OCI-M2 (cell line): ENCODE measurements around the gene MRPL20.
"Not testable (repeated sequence)": the region's sequence is repeated elsewhere in the genome, so short reads cannot be mapped to it uniquely, and the experiment has no call there.

Source experiments
- DNase-seq: peaks from one replicate; lab custom pipeline; 2025; ENCODE audit not compliant: unreplicated experiment; lab: John Stamatoyannopoulos, UW

Gene MRPL20

DNA sequence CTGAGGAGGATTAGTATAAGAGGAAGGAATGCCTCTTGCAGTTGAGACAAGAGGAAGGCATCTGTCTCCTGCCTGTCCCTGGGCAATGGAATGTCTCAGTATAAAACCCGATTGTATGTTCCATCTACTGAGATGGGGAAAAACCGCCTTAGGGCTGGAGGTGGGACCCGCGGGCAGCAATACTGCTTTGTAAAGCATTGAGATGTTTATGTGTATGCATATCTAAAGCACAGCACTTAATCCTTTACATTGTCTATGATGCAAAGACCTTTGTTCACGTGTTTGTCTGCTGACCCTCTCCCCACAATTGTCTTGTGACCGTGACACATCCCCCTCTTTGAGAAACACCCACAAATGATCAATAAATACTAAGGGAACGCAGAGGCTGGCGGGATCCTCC, 3.1 kb upstream of the MRPL20 start:
- not testable (repeated sequence) for DNase-seq

DNA sequence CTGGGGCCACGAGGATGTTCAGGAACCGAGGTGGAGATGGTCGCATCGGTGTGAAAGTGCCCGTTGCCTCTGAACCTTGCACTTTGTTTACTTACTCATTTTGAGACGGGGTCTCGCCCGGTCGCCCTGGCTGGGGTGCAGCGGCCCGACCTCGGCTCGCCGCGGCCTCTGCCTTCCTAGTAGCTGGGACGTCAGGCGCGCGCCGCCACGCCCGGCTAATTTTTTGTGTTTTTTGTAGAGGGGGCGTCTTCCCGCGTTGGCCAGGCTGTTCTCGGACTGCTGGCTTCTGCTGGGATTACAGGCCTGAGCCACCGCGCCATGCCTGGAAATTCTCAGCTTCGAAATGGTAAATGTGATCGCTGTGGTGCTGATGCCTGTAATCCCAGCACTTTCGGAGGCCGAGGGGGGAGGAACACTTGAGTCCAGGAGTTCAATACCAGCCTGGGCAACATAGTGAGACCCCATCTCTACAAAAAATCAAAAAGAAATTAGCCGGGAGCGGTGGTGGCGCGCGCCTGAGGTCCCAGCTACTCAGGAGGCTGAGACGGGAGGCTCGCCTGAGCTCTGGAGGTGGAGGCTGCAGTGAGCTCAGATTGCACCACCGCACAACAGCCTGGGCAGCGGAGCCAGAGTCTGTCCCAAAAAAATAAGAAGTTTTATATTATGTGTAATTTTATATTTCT, 684 bp upstream of the MRPL20 start:
- no peak for DNase-seq

DNA sequence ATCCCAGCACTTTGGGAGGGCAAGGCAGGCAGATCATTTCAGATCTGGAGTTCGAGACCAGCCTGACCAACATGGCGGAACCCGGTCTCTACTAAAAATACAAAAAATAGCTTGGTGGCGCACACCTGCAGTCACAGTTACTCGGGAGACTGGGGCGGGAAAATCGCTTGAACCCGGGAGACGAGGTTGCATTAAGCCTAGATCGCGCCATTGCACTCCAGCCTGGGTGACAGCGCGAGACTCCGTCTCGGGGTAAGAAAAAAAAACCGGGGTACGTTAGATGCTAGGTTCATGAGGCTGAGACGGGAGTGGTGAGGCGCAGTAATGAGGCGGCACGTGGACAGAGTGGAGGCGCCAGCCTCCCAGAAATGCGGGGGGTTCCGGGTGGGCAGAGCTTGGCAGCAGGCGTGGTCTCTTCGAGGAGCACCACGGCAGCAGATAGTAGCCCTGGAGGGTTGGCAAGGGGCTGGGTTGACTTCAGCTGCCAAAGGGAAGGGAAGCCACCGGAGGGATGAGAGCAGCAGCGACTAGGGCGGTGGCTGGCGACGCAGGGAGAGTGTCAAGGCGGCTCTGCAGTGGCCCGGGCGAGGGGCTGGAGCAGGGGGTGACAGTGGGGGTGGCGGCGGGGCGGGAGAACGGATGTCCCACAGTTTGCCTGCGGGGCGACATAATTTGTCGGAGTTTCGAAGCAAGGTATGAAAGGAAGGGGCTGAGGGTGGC, 832 bp downstream of the MRPL20 start:
- no peak for DNase-seq

DNA sequence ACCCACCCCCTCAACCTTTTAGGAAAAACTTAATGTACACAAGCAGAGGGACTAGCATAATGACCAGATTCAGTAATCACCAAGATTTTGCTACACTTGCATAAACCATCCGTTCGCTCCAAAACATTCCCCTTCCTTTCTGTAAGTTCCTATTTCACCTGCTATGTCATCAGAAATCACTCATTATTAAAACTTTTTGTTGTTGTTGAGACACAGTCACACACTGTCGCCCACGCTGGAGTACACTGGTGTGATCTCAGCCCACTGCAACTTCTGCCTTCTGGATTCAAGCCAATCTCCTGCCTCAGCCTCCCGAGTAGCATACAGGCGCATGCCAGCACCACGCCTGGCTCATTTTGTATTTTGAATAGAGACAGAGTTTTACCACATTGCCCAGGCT, 3.4 kb downstream of the MRPL20 start:
- DNase-seq = no peak

DNA sequence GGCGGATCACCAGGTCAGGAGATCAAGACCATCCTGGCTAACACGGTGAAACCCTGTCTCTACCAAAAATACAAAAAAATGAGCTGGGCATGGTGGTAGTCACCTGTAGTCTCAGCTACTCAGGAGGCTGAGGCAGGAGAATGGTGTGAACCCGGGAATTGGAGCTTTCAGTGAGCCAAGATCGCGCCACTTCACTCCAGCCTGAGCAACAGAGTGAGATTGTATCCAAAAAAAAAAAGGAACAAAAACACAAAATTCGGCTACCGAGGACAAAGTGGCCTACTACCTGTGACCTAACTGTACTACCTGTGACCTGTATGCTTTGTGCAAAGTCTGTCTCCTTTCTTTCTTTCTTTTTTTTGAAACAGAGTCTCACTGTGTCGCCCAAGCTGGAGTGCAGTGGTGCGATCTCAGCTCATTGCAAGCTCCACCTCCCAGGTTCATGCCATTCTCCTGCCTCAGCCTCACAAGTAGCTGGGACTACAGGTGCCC, 4.1 kb downstream of the MRPL20 start:
- not testable (repeated sequence) for DNase-seq

DNA sequence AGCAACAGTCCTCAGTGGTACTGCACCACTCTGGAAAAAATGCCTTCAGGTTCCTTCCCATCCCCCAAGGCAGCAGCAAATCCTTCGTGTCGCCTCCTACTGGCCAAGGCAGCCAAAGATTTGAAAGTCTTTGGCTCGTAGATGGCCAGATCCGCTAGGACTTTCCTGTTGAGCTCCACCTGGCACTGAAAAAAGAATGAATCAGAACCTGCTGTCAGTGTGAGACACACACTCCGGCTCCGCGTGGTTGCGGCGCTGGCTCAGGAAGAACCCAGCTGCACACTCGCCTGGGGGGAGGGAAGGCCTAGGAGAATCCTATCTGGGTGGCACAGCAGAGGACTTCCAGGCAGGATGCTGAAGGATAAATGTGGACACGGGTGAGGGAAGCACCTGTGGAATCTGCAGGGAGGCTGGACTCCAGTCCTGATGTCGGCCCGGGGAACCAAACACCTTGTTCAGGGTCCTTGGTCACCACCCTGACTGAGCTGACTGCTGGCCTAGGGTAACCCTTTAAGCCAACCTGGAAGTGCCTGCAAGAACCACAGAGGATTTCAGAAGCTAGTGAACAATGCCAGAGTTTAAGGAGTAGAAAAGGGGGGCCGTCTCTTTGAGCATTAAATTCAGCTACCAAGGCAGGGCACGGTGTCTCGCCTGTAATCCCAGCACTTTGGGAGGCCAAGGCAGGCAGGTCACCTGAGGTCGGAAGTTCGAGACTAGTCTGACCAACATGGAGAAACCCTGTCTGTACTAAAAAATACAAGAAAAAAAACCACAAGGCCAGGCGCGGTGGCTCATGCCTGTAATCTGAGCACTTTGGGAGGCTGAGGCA, 4.8 kb downstream of the MRPL20 start:
- DNase-seq = no peak

DNA sequence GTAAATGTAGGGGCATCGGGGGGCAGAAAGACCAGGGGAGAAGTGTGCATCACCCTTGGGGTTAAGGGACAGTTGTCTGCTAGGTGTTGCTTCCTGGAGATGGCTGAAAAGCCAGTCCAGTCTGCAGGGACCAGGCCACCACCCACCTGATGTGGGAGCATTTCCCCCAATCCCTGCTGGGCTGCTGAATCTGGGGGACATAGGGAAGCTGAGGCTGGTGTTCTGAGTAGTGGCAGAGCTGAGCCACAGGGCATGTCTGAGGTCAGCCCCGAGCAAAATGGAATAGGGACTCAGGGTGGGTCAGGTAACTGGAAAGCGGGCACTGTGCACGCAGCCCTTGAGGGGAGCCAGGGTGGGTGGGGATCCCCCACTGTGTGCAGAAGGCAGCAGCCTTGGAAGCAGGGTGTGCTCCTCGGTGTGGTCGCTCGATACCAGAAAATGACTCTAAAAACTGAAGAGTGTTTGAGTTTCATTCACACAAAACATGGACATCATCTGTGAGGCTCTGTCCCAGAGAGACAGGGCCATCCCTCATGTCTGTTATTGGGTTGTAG, 5.6 kb downstream of the MRPL20 start:
- DNase-seq = no peak

DNA sequence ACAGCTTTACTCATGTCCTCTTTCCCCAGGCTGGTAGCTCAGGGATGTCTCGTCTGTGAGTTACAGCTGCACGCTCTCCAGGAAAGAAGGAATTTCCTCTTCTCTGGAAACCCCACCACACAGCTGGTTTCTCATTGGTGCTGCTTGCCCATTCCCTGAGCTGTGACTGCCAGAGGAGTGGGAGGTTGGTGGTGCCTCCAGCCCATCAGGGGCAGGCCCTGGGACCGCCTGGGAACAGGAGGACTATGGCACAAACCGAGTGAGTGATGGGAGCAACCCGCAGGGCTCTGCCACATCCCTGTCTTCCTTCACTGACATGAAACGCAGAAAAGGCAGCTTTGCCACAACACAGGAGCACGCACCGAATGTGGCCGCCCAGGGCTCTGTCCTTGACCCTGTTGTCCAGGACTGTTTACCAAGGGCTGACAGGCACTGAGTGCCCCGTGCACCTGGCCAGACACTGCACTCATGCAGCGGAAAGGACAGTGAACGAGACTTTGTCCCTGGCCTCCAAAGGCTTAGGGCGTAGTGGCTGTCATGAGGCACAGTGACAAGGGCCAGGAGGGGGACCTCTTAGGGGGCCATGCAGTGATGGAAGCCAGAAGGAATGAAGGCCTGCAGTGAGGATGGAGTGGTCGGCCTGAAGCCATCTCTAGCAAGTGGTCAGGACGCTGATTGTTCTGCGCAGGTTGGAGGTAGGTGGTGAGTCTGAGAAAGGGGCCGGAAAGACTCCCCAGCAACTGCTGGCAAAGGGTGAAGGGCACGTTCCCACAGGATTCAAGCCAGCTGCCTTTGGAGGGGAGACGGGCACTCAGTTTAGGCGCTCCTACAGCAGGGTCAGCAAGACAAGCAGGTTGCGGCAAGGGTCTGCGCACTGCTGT, 6.3 kb downstream of the MRPL20 start:
- DNase-seq = no peak

DNA sequence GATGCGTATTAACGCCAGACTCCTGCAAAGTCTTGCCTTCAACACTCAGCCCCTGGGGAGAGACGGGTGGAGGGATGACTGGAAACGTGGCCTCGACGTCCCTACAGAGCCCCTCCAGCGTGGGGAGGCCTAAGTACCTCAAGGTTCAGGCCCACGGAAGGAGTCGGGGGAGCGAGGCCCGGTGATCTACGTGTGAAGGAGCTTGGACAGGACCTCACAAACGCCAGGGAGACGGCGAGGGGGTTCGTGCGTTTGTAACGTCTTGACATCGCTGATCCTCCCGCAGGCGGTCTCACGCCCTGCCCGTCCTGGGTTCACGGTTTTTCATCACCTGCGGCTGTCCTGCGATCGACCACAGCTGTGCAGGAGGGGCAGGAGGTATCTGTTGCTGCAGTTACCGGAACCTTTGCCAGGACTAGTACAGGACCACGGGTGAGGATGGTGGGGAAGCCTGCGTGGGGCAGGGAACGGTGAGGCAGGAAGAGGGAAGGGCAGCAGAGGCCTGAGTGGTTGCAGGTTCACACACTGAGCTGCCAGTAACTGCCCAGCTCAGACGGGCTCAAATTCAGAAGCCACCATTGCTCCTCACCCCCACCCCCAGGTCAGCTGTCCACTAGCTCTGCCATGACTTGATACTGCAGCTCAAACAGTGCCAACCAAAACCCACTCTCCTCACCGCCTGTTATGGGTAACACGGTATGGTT, 7.1 kb downstream of the MRPL20 start:
- DNase-seq = no peak

DNA sequence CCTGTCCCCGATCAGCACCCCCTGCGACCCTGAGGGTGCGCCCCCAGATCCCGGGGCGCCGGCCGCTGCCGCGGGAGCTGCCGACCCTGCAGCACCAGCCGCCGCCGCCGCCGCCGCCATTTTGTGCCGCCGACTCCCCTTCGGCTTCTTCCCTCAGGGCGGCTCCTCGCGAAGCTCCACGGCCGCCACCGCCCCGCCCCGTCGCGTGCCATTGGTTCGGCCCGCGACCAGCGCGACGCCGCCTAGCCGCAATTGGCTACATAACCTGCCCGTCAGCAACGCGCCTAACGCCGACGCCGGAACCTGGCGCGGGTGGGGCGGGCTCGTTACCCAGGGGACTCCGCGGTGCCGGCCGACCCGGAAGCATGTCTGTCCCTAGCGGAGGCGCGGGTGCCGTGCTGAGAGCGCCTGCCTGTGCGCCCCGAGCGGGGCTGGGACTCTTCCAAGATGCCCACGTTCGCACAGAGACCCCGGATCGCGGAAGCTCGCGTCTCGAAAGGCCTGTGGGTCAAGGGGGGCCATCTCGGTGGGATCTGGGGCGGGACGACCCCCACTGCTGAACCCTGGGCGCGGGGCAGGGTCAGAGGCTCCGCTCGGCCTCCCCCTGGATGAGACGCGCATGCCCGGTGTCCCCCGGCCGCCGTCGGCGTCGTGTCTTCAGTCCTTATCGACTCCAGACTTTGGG, 7.8 kb downstream of the MRPL20 start, which contains the start of gene CCNL2:
CCNL2 (minus strand) TSS at position 149 of the 685 bp plus-strand sequence; CDS start at position 120, 29 bp downstream.
- peak; percentile 61 for DNase-seq

DNA sequence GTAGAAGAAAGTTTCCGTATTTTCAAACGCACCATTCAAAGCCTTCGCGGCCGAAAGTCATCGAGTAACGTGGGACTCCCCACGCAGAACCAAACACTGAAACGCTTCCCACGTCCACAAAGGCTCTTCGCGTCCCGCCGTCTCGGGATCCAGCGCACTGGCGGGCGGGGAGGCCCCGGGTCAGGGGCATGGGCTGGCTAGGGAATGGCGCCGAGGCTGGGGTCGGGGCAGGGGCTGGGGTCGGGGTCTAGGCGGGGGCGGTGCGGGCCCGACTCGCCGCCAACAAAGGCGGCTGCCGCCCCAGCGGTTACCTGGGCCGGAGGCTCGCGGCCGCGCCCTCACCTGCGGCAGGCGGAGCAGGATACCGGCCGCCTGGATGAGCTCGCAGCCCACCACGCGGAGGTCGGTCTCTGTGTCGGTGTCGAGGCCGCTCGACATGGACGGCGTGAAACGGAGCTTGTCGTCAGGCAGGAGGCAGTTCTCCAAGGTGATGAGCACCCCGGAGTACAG, 8.4 kb downstream of the MRPL20 start:
- DNase-seq = no peak

DNA sequence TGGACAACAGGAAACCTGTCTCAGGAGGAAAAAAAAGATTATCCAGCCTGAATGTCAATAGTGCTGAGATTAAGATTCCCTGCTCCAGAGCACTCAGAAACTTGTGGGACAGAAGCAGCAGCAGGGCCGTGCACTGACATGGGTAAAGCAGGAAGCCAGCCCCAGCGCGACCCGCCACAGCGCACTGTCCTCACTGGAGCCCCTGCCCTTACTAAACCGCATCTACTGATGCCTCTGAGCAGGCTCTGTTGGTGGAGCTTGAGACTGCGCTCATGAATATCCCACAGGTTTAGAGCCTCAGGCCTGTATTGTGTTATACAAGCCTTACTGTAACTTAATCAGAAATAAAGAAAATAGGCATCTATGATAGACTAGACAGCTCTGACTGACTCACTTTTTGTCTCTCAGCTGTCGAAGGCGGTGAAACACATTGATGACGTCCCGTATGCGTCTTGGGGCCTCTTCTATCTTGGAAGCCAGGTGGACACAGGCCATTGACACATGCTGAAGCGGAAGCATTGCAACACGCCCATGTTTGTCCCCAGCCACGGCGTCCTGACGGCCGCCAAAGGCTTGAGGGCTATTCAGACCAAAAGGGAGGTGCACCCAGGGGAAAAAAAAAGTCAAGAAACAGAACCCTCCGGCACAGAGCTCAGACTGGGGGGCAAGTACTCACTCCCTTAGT, 9.1 kb downstream of the MRPL20 start:
- no peak for DNase-seq

DNA sequence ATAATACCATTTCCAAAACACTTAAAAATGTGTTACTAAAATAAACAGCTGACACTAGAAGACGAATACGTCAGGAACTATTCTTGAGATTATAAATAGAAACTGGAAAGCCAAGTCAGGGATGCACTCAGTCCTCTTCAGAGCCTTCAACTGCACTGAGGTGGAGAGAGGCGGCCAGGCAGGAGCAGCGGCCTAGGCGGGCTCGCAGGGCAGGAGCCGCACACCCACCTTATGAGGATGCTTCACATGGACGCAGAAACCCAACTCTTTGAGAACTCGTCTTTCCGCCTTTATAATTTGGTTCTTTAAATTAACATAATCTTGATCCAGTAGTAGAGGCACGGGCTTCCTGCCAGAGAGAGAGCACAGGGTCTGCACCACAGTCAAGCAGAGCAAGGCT, 11.9 kb downstream of the MRPL20 start:
- DNase-seq = no peak

DNA sequence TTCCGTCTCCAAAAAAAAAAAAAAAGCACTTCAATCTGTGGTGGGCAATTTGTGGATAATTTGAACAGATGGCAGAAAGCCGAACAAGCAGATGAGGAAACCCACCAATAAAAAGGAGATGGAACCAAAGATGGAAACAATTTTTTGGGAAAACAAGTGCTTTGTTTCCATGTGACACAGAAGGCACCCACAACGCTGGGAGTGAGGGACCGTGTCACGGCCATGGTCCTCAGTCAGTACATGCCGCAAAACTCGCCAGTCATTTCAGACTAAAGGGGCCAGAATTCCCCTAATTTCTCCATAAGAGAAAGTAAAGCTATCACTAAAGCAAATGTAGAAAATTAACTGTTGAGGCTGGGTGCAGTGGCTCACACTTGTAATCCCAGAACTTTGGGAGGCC, 13.0 kb downstream of the MRPL20 start:
- DNase-seq = no peak

DNA sequence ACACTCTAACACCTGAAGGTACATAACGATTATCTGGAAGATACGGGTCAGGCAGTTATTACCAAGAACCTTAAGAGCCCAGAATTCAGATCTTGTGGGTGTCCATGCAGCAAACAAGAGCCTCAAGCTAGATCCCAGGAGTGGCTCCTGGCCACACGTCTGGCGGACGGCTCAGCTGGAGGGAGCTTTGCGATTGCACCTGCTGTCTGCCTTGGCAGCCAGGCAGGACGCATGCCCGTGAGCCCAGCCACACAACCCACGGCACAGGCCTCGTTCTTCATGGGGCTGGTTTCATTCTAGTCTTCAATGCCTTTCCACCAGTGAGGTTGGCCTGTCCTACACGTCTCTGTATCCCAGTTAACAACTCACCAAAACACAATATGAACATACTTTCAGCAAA, 13.7 kb downstream of the MRPL20 start:
- DNase-seq = no peak

DNA sequence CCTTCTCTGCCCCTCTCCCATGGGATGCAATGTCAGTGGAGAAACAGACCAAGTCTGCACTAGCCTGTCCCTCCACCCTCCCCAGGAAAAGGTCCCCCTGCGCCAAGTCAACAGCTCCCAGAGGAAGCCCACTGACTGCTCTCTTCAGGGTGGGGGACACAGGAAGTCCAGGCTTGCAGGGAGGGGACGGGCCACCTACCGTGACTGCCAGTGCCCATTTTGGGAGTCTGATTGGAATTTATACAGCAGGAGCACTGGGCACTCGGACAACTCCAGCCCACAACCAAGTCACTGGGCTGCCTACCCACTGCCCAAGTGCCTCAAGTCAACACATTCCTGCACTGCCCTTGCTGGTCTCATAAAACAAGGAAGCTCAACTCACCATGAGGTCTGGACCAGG, 14.1 kb downstream of the MRPL20 start:
- DNase-seq = no peak

DNA sequence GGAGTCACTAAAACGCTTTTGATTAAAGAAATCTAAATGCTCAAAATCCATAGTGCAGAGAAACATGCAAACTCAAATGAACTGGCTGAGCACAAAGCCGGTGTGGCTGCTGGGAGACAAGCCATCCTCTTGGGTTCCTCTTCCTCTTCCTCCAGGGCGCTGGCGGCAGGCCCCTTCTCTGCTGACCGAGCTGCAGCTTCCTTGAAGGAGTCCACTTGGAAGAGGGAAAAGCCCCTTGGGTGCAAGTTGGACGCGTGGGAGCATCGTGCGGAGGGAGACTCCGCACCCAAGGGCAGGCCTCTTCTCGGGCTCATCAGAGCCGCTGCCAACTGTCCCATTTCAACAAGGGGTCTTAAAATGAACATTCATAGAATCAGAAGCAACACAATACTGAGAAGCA, 15.9 kb downstream of the MRPL20 start:
- DNase-seq = no peak

DNA sequence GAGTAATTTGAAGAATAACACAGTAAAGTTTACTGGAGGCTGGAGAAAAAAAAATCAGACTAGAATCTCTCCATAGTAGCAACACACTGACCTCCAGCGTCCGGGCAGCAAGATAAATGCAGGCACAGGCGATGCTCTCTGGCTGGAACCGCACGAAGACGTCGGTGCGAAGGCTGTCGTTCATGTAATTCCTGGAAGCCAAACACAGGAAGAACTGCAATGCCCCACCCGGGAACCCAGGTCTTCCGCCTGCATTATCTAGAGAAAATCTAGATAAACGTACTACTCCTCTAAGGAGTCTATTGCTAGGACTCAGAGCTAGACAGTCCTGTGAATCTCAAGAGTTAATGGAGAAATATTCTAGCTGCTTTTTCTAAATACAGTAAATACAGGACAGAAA, 16.4 kb downstream of the MRPL20 start:
- DNase-seq = no peak
